Stimulated activated CD4-positive, alpha-beta T cell treated with anti-CD3 and anti-CD28 coated beads, Interleukin-4, amount 100 ng/mL, for 4 hours (primary cell): Measurements from ENCODE around the gene FAM222A.
"Not testable (repeated sequence)": the region's sequence is repeated elsewhere in the genome, so short reads cannot be mapped to it uniquely, and the experiment has no call there.

Experiments
- DNase-seq, 2 experiments: peaks; one replicate each; pipeline ENCODE4 v3.0.0-alpha.2; 2020

Gene FAM222A

DNA sequence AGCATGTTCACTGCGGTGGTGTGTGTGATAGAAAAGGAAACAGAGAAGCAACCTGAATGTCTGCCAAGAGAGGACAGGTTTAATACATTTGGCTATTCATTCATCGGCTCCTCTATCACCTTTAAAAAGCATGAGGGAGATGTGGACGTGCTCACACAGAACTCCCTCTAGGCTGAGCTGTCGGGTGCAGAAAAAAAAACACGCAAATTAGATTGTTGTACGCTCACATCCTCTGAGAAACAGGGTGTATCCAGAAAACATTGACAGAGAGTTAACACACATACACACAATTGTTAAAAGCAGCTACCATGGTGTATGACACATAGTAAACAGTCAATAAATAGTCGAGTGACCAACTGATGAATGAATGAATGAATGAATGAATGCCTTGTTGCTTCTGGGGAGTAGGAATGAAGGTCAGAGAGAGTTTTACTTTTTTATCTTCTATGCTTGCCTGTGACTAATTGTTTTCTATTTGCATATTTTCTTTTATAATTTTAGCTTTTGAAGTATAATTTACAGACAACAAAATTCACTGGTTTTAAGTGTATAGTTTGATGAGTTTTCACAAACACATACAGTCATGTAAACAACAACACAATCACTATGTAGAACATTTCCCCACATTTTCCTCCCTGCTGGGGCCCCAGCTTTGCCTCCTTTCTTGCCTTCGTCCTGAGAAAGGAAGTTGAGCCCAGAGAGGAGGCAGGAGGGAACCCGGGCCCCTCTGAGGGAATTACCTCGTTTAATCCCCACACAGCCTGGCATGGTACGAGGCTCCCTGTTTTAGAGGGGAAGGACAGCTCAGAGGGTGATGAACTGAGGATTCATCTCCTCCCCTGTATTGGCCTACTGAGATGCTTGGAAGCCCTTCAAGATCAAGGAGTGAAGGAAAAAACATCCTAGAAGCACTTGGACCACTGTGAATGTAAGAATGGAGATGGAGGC is 19.7 kb upstream of the FAM222A start:
- no peak for DNase-seq

- DNase-seq, result not testable (repeated sequence)
Observed at GRCh38 chr12:109694629-109695028, 19.0 kb upstream of the FAM222A start.

DNA sequence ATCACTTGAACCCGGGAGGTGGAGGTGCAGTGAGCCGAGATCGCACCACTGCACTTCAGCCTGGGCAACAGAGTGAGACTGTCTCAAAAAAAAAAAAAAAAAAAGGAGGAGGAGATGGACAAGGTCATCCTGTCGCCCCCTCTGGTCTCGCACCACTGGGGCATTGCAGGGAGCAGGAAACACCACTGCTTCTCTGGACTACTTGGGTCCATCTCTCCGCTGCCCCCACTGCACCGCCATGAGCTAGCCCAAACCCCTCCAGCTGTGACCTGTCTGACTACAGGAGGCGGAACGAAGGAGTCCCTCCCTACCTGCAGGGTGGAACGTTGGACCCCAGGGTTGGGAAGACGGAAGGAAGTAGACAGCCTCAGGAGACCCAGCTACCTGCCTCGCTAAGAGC is 18.2 kb upstream of the FAM222A start:
- no peak for DNase-seq

GRCh38 chr12:109695961-109696461 is 17.6 kb upstream of the FAM222A start:
- DNase-seq, result no peak

- no peak for DNase-seq
Observed at GRCh38 chr12:109696485-109697269, 16.9 kb upstream of the FAM222A start.

DNA sequence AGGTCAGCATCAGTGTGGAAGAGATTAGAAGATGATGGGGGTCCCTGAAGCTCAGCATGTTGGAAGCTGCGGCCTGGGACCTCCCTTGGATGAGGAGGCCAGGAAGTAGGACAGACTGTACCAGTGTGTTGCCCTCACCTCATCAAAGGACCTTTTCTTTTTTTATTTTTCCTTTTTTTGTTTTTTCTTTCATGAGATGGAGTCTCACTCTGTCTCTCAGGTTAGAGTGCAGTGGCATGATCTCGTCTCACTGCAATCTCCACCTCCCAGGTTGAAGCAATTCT is 16.4 kb upstream of the FAM222A start:
- DNase-seq, result no peak

GRCh38 chr12:109697877-109698468 is 15.7 kb upstream of the FAM222A start:
- no peak for DNase-seq

- DNase-seq, result no peak
Observed at GRCh38 chr12:109698820-109699219, 14.8 kb upstream of the FAM222A start.

GRCh38 chr12:109701064-109701463 is 12.6 kb upstream of the FAM222A start:
- no peak for DNase-seq

GRCh38 chr12:109702111-109702841 is 11.3 kb upstream of the FAM222A start:
- no peak for DNase-seq

- no peak for DNase-seq
Observed at GRCh38 chr12:109703684-109704083, 9.9 kb upstream of the FAM222A start.

DNA sequence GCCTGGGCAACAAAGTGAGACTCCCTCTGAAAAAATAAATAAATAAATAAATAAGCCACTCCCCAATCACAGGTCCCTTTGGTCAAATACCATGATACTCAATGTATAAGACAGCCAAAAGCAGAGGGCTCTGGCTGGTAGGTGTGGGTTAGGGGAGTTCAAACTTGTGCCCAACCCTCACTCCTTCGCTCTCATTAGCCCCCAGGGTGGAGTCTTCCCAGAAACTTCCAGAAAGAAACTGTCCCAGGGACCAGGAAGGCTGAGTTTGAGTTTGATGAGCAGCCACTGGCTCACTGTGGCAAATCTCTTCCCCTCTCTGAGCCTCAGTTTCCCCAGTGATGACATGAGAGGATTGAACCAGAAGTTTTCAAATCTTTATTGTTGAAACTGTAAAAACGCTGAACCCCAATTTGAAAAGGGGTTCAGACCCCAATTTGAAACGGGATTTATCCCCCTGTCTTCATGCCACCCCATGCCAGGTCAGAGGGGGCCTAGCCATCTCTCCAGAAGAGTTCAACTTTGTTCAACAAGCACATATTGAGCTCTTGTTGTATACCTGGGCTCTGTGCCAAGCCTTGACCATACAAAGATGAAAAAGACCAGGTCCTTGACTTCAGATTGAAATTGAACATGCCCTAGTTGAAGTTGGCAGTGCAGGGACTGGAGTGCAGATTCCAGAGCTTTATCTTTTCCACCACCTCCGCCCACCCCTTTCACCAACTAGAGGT is 9.1 kb upstream of the FAM222A start:
- DNase-seq, result no peak

DNA sequence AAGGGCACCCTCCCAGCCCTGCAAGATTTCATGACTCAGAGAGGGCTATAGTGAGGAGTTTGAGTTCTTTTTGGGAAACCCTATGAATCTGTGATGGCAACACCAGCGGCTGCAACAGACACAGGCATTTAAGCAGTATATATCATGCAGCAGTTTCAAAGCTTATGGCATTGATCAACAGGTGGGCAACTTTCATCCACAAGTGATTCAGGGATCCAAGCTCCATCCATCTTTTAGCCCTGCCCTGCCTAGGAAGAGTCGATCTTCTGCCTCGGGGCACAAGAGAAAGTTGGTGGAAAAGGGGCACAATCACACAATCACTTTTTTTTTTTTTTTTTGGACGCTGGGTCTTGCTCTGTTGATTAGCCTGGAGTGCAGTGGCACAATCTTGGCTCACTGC is 8.3 kb upstream of the FAM222A start:
- no peak for DNase-seq

GRCh38 chr12:109706398-109706746 is 7.3 kb upstream of the FAM222A start:
- DNase-seq, result no peak

DNA sequence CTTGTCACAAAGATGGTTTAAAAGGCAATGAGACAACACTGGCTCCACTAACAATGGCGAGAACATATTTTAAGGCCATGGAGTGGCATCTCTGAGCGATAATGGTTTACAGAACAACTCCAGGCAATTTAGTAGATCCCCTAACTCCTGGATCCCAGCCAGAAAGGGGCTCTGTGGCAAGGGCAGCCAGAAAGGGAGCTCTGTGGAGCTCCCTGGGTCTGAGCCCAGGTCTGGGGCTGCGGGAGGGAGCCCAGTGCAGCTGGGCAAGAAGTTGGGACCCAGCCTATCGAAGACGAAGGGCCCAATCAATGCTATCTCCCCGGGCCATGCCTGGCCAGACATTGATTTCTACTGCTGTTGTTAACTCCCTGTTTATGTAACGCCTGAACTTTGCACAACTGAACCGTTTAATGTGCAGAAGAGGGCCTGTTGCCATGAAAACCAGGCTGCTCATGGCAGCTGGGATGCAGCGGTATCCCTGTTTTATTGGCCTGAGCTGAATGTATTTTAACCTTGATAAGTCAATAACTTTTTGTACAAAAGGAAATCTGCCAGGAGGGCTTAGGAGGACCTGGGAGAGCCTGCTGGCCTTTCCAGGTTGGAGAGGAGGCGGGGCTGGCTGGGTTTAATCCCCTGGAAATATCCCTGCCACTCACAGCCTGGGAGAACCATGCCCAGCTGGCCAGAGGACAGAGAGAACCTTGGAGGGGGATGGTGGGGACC is 6.7 kb upstream of the FAM222A start:
- no peak for DNase-seq

- DNase-seq, result no peak
Observed at GRCh38 chr12:109707470-109707821, 6.2 kb upstream of the FAM222A start.

DNA sequence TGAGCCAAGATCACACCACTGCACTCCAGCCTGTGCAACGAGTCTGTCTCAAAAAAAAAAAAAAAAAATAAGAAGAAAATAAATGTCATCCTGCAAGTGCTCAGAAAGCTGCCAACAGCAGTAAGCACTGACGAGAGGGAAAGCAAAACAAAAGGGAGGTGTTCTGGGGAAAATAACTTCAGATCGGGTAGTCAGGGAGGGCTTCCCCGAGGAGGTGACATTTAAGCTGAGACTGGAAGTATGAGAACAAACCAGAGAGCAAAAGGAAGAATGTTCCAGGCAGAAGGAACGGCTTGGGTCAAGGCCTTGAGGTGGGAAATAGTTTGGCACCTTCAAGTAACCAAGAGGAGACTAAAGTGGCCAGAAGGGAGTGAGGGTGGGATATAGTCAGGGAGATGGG is 4.7 kb upstream of the FAM222A start:
- no peak for DNase-seq

DNA sequence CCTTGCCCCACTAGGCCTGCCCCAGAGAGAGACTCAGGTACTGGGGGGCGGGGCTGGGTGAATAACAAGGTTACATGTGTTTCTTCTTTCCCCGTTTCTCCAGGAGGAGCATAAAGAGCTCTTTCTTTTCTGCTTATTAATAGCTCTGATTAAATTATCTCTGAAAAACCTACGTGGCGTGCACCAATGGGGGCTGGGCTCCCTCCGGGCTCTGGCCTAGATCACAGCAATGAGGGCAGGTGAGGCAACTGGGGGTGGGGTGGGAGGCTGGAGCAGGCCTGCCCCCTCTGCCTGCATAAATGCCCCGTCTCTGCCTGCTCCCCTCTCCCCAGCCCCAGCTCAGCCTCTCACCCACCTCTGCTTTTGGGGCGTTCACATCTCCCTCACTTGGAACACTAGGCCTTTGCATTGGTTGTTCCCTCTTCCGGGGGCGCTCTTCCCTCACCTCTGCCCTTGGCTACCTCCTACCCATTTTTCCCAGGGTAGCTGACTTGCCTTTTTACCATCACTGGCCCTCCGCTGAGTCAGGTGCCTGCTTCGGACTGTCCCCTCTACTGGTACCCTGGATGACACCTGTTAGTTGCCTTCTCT is 4.1 kb upstream of the FAM222A start:
- no peak for DNase-seq

DNA sequence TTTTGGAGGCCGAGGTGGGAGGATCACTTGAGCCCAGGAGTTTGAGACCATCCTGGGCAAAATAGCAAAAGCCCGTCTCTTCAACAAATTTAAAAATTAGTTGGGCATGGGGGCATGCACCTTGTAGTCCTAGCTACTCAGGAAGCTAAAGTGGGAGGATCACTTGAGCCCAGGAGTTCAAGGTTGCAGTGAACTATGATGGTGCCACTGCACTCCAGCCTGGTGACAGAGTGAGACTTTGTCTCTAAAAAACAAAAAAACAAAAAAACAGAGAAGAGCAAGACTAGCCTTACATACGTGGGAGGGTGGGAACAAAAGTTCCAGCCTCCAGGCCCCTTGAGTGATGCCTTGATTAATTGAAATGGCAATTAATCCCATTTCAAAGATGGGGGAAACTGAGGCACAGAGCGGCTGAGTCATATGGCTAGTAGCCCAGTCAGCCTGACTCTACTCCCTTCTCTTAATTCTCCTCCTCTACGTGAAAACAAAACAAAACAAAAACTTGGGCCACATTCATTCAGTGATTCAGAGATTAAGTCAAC is 3.3 kb upstream of the FAM222A start:
- DNase-seq, result no peak

- no peak for DNase-seq
Observed at GRCh38 chr12:109710747-109711595, 2.7 kb upstream of the FAM222A start.
